GM12801 (cell line): ENCODE data around the gene KCNK1.

Experiments
- CTCF ChIP-seq: IDR thresholded peaks from one replicate; pipeline ENCODE4 v1.5.1; 2011; ENCODE audit warnings: control low read depth; ENCODE audit not compliant: insufficient read length; ENCODE audit errors: extremely low read depth

Gene KCNK1

GRCh38 chr1:233664253-233664652 lies 50.3 kb downstream of the KCNK1 start:
- TF ChIP-seq CTCF: no peak

GRCh38 chr1:233664804-233665574 lies 51.1 kb downstream of the KCNK1 start:
- TF ChIP-seq CTCF: no peak

GRCh38 chr1:233665575-233666270 lies 51.8 kb downstream of the KCNK1 start:
- no peak for TF ChIP-seq CTCF

GRCh38 chr1:233667741-233668140 lies 53.8 kb downstream of the KCNK1 start:
- no peak for TF ChIP-seq CTCF

- TF ChIP-seq CTCF: no peak
These were observed 54.3 kb downstream of the KCNK1 start for GRCh38 chr1:233668146-233668724.

GRCh38 chr1:233668725-233669294 lies 54.9 kb downstream of the KCNK1 start:
- TF ChIP-seq CTCF: no peak

- TF ChIP-seq CTCF: no peak
These were observed 57.4 kb downstream of the KCNK1 start for GRCh38 chr1:233671286-233671685.
